ENCODE data around the gene RAB7B.

The RAB7B gene

GRCh38 chr1:205976036-205976435 lies 27.2 kb downstream of the RAB7B start:
- in situ Hi-C loops (cut with MboI; ENCODE audit: low sequenced_read_pairs), result no loop called here

GRCh38 chr1:205975387-205975998 lies 27.7 kb downstream of the RAB7B start:
- in situ Hi-C loops (cut with MboI; ENCODE audit: low sequenced_read_pairs), result no loop called here

- in situ Hi-C loops (cut with MboI; ENCODE audit: low sequenced_read_pairs), result no loop called here
Observed at GRCh38 chr1:205974712-205975111, 28.5 kb downstream of the RAB7B start.

GRCh38 chr1:205973377-205974232 lies 29.6 kb downstream of the RAB7B start:
- in situ Hi-C loops (cut with MboI; ENCODE audit: low sequenced_read_pairs), result no loop called here

GRCh38 chr1:205972491-205973168 lies 30.6 kb downstream of the RAB7B start:
- in situ Hi-C loops (cut with MboI; ENCODE audit: low sequenced_read_pairs), result no loop called here

GRCh38 chr1:205972081-205972480 lies 31.1 kb downstream of the RAB7B start:
- in situ Hi-C loops (cut with MboI; ENCODE audit: low sequenced_read_pairs), result no loop called here

GRCh38 chr1:205971082-205971481 lies 32.1 kb downstream of the RAB7B start:
- in situ Hi-C loops (cut with MboI; ENCODE audit: low sequenced_read_pairs), result no loop called here

- in situ Hi-C loops (cut with MboI; ENCODE audit: low sequenced_read_pairs), result no loop called here
Observed at GRCh38 chr1:205970486-205970885, 32.7 kb downstream of the RAB7B start.

- in situ Hi-C loops (cut with MboI; ENCODE audit: low sequenced_read_pairs), result no loop called here
Observed at GRCh38 chr1:205969229-205969628, 34.0 kb downstream of the RAB7B start.

GRCh38 chr1:205967554-205968335 lies 35.5 kb downstream of the RAB7B start:
- in situ Hi-C loops (cut with MboI; ENCODE audit: low sequenced_read_pairs), result no loop called here

GRCh38 chr1:205965036-205965884 lies 37.9 kb downstream of the RAB7B start:
- in situ Hi-C loops (cut with MboI; ENCODE audit: low sequenced_read_pairs), result no loop called here

GRCh38 chr1:205963352-205964155 lies 39.6 kb downstream of the RAB7B start:
- in situ Hi-C loops (cut with MboI; ENCODE audit: low sequenced_read_pairs), result no loop called here

GRCh38 chr1:205962821-205963221 lies 40.4 kb downstream of the RAB7B start:
- in situ Hi-C loops (cut with MboI; ENCODE audit: low sequenced_read_pairs), result no loop called here

GRCh38 chr1:205961991-205962820 lies 41.0 kb downstream of the RAB7B start:
- in situ Hi-C loops (cut with MboI; ENCODE audit: low sequenced_read_pairs), result no loop called here

- in situ Hi-C loops (cut with MboI; ENCODE audit: low sequenced_read_pairs), result no loop called here
Observed at GRCh38 chr1:205961405-205961804, 41.8 kb downstream of the RAB7B start.

GRCh38 chr1:205959789-205960188 lies 43.4 kb downstream of the RAB7B start:
- in situ Hi-C loops (cut with MboI; ENCODE audit: low sequenced_read_pairs), result no loop called here

GRCh38 chr1:205955499-205955898 lies 47.7 kb downstream of the RAB7B start:
- in situ Hi-C loops (cut with MboI; ENCODE audit: low sequenced_read_pairs), result no loop called here

- in situ Hi-C loops (cut with MboI; ENCODE audit: low sequenced_read_pairs), result no loop called here
Observed at GRCh38 chr1:205954819-205955404, 48.3 kb downstream of the RAB7B start.

All from HL-60/S4 treated with retinoic acid at 250 ng/mL for 4 days and 3 days (cell line).